ENCODE measurements around the gene COG7.

The COG7 gene

GRCh38 chr16:23353440-23353839 is 99.5 kb downstream of the COG7 start:
- CTCF ChIA-PET, result no interaction called here

GRCh38 chr16:23351360-23351759 is 101.6 kb downstream of the COG7 start:
- no peak overlapping the region for H3K27ac ChIP-seq (ENCODE audit: extremely low read depth, low read depth, low read length)
- POLR2A ChIA-PET, result no interaction called here

More at GRCh38 chr16:23353440-23353839, 99.5 kb downstream of the COG7 start:
- H3K36me3 ChIP-seq (ENCODE audit: control insufficient read depth in 2 of 2, insufficient read depth in 1 of 2, low read length in 2 of 2), result no peaks in the 10 kb centered on the region
- H3K9me3 ChIP-seq (ENCODE audit: control insufficient read depth, insufficient read depth, low read depth, low read length), result no peaks in the 10 kb centered on the region
- POLR2A ChIA-PET, result no interaction called here
- TF ChIP-seq ZNF175 (tag by site-specific recombination; IDR thresholded peaks at IDR 0.05), result no peak
- H3K4me3 ChIP-seq (ENCODE audit: low read depth, low read length), result no peak overlapping the region
- H3K4me1 ChIP-seq (ENCODE audit: control insufficient read depth, insufficient read depth, low read length), result no peaks in the 10 kb centered on the region
- no peak overlapping the region for H3K27ac ChIP-seq (ENCODE audit: extremely low read depth, low read depth, low read length)

GRCh38 chr16:23348579-23349469 is 104.2 kb downstream of the COG7 start:
- CTCF ChIA-PET, result interaction anchor here (0.8 to 0.9 kb wide), 2 partner anchors 86 to 95 kb away, joined by 3 to 4 read pairs; no protein-coding TSS in a partner anchor
- Histone ChIP-seq H3K36me3 (ENCODE audit: control insufficient read depth in 2 of 2, insufficient read depth in 1 of 2, low read length in 2 of 2) (no peaks in the 10 kb centered on the region), H3K27ac (ENCODE audit: extremely low read depth, low read depth, low read length) (no peak overlapping the region), H3K4me1 (ENCODE audit: control insufficient read depth, insufficient read depth, low read length) (no peaks in the 10 kb centered on the region), H3K4me3 (ENCODE audit: low read depth, low read length) (no peak overlapping the region), H3K9me3 (ENCODE audit: control insufficient read depth, insufficient read depth, low read depth, low read length) (no peaks in the 10 kb centered on the region)
- POLR2A ChIA-PET, result no interaction called here
- TF ChIP-seq PATZ1 (tag by site-specific recombination; IDR thresholded peaks at IDR 0.05) (no peak), ZNF645 (tag by site-specific recombination; IDR thresholded peaks at IDR 0.05) (no peak), ZNF544 (tag by site-specific recombination; IDR thresholded peaks at IDR 0.05) (no peak), AEBP2 (tag by site-specific recombination; IDR thresholded peaks at IDR 0.05; ENCODE audit: borderline replicate concordance) (no peak), ZNF521 (tag by site-specific recombination; IDR thresholded peaks at IDR 0.05) (no peak), ZNF785 (tag by site-specific recombination; IDR thresholded peaks at IDR 0.05) (no peak), ZNF580 (tag by site-specific recombination; IDR thresholded peaks at IDR 0.05) (no peak), SP7 (tag by site-specific recombination; IDR thresholded peaks at IDR 0.05) (no peak), ZNF777 (tag by site-specific recombination; IDR thresholded peaks at IDR 0.05; ENCODE audit: borderline replicate concordance) (0 out of 2 replicates have a peak, but pooled peaks have one; percentile 21), ZSCAN23 (tag by site-specific recombination; IDR thresholded peaks at IDR 0.05) (no peak), PBX3 (CRISPR knock-in tag; IDR thresholded peaks at IDR 0.05) (no peak), SCRT2 (tag by site-specific recombination; IDR thresholded peaks at IDR 0.05) (no peak), ZNF366 (tag by site-specific recombination; conservative IDR thresholded peaks at IDR 0.05) (peak; percentile 77)

More at GRCh38 chr16:23351360-23351759, 101.6 kb downstream of the COG7 start:
- no peaks in the 10 kb centered on the region for H3K4me1 ChIP-seq (ENCODE audit: control insufficient read depth, insufficient read depth, low read length)
- no peaks in the 10 kb centered on the region for H3K9me3 ChIP-seq (ENCODE audit: control insufficient read depth, insufficient read depth, low read depth, low read length)
- no peaks in the 10 kb centered on the region for H3K36me3 ChIP-seq (ENCODE audit: control insufficient read depth in 2 of 2, insufficient read depth in 1 of 2, low read length in 2 of 2)
- TF ChIP-seq REST (tag by site-specific recombination; IDR thresholded peaks at IDR 0.05) (peak; percentile 52; the same call in 1 of the 2 replicates), SETDB1 (IDR thresholded peaks at IDR 0.05; ENCODE audit: insufficient read length, low read length) (no peak)
- CTCF ChIA-PET, result interaction anchor here (0.6 kb wide), 1 partner anchor 61 kb away, joined by 3 read pairs; no protein-coding TSS in a partner anchor
- H3K4me3 ChIP-seq (ENCODE audit: low read depth, low read length), result no peak overlapping the region
